Activated CD8-positive, alpha-beta memory T cell treated with anti-CD3 and anti-CD28 coated beads, Interleukin-2, amount 50 U/mL, for 1 hour (primary cell): Measurements from ENCODE around the gene DCLRE1B.

Experiments used
- DNase-seq: peaks from one replicate; pipeline ENCODE4 v3.0.0-alpha.2; 2020; ENCODE audit errors: extremely low read depth

The DCLRE1B gene

DNA sequence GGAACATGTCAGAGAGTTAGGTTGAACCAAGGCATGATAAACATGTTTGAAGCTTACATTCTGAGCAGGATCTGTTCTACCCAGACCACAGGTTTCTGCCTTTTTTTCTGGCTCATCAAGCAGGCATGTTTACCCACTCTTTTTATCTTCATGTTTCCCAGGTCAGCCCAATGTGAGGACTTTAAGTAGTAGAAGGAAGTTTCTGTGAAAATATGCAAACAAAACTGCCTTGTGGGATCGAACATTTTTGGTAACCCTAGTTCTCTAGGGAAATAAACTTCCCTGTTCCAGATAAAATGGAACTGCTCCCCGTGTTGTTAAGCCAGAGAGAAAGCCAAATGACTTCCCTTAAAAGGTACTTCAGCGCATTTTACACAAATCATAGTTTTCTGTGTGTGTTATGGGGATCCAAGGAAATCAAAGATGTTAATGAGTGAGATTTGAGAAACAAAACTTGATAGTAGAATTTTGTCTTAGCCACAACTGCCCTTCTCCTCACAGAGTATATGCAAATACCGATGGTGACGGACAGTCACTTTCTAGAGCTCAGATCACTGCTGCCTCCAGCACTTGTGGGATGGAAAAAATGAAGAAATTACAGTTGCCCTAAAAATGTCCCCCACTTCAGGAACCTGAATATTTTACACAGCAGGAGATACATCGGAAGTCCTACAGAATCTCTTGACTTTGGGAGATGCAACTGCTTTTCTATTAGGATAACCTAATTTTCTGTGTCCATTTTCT is 23.2 kb downstream of the DCLRE1B start:
- DNase-seq = no peak

DNA sequence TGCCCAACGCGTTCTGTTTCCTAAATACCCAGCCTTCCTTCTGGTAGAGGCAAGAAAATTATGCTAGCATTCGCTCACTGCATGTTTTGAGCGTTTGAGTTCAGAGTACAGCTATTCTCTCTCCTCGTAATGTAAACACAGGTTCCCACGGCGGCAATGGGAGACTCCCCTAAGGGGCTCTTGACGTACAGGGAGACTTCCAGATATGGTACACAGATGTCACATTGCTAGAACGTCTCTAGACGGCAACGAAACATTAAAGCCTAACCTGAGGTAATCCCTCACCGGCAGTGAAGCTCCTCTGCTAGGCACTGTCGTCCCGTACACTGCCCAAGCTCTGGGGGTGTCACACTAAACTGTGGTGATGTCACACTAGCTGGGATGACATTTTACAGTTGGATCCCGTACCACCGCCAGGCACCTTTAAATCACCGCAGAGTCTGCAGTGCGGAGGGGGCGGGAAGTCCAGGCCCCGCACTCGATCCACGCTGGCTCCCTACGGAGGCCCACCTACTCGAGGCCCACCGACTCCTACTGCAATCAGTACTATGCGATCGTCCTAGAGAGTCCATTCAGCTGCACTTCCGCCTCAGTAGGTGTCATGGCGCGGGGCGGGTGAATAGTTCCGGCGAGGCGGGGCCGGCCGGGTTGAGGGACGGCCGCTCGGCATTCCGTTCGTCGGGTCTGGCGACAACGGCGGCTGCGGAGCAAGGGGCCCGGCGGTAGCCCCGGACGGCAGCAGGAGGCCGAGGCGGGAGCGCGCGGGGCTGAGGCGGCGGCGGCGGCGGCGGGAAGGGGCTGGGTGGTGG is 24.0 kb downstream of the DCLRE1B start, which contains the start of gene HIPK1:
TSS of gene HIPK1 (plus strand) at position 384 of the 809 bp plus-strand sequence.
- peak; percentile 84 for DNase-seq

DNA sequence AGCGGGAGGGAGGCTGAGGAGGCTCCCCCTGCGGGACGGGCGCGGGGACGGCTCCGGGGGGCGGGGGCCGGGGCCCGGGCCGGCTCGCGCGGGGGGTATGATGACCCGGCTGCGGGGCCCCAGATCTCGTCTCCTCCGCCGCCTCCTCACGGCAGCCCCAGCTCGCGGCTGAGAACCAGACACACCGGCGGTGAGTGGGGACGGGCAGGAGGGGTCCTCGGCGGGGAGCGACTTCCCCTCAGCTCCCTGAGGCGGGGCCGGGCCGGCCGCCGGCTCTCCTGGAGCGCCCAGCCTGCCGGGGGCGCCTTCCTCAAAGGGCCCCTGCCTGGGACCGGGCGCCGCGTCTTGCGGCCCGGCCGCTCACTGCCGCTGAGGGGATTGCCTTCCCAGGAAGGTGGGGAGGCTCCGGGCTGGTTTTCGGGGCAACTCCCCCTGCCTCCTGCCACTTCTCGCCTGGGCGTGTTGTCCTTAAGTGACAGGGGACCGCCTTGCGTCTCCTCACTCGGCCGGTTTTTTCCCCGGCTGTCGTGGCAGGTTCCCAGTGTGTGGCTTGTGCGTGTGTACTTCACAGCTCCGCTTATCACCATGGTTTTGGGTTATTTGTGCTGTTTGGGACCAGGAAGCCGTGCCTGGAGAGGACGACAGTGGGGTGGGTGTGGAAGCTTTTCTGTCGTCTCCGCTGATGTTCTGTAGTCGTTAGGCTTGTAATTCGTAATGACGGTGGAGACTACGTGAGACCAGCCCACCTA is 24.8 kb downstream of the DCLRE1B start:
- peak; percentile 72 for DNase-seq

DNA sequence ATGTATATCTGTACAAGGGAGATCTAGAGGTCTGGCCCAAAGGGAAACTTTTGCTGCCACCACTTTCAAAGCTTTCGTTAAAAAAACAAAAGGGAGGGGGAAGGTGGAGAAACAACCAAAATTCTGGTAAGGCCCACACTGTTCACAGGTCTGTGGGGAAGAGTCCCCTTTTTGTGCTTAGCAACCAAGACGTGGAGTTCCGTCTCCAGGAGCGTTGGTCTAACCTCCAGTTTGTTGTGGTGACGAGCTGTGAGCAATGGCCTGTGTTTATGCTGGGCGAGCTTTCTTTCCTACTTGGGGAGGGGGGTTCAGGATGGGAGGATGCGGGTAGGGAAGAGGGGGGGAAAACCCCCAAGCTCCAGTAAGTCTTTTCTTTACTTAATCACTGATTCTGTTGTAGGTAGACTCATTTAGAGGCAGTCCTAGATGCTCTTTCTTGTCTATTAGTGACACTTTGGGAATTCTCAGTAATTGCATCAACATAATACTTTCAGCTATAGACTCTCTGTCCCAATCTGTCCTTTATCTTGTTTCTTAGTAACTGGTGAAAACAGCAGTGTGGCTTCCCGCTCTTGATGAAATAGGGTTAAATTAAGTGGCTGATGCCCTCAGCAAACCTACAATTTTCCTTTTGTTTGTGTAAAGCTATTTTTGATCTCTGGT is 25.5 kb downstream of the DCLRE1B start:
- peak; percentile 78 for DNase-seq

DNA sequence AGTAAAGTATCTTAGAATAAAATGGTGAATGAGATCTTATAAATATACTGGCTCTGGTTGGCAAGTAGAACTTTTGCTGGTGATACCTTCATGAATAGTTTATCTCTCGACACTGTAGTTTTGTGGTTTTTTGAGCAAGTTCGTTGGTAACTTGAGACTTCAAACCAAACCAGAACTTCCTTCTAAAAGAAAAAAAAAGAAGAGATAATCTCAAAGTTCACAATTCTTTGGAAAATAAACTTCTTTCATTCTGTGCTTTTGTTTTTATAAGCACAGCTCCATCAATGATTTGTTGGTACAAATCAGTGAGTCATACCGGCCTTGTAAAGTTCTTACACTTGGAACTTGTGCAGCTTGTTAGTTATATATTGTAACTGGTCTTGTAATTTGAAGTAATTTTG is 26.3 kb downstream of the DCLRE1B start:
- DNase-seq = no peak

DNA sequence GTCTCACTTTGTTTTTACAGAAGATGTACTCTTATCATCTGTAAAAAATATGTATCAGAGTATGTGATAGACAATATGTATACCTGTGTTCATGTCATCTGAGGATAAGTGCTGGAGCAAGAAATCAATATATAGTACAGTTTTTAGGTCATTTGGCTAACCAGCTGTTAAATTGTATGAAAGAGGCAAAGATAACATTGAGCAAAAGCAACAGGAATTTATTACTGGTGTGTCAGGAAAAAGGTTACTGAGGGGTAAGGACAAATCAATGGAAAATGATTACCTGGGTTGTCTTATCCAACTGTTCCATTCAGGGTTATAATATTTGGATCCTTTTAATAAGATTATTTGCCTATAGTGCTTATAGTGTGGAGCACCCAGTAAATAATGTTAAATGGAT is 28.9 kb downstream of the DCLRE1B start:
- DNase-seq = no peak

DNA sequence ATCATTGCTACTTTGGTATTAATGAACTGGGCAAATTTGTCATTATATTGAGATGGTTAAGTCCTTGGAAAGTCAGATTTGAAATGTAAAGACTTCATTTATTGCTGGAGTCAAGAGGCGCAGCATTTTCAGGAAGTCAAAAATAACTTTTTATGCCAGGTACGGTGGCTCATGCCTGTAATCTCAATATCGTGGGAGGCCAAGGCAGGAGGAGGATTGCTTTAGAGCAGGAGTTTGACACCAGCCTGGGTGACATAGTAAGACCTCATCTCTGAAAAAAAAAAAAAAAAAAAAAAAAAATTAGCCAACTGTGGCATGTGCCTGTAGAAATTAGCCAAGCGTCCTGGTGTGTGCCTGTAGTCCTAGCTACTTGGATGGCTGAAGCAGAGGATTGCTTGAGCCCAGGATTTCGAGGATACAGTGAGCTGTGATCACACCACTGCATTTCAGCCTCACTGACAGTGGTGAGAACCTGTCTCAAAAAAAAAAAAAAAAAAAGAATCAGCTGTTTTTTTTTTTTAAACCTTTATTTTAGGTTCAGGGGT is 29.5 kb downstream of the DCLRE1B start:
- no peak for DNase-seq

DNA sequence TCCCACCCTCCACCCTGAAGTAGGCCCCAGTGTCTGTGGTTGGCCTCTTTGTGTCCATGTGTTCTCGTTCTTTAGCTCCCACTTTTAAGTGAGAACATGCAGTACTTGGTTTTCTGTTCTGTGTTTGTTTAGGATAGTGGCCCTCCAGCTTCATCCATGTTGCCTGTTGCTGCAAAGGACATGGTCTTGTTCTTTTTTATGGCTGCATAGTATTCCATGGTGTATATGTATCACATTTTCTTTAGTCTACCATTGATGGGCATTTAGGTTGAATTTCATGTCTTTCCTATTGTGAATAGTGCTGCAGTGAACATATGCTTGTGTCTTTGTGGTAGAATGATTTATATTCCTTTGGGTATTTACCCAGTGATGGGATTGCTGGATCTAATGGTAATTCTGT is 30.1 kb downstream of the DCLRE1B start:
- DNase-seq = no peak

DNA sequence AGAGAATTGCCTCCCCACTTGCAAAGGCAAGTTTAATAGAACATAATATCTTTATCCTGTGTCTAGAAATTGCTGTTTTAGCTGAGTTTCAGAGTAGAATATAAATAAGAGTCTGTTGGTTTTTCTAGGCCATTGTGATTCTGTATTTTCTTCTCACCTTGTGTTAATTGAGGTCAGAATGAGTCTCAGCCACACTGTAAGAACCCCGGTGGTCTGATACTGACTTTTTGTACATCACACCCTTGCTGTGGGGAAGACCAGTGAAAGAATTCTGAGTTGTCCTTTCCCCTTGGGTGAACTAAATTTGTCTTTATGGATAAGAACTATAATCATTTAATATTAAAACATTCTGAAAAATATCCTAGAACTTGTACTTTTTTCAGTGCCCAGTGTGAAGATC is 30.8 kb downstream of the DCLRE1B start:
- no peak for DNase-seq

DNA sequence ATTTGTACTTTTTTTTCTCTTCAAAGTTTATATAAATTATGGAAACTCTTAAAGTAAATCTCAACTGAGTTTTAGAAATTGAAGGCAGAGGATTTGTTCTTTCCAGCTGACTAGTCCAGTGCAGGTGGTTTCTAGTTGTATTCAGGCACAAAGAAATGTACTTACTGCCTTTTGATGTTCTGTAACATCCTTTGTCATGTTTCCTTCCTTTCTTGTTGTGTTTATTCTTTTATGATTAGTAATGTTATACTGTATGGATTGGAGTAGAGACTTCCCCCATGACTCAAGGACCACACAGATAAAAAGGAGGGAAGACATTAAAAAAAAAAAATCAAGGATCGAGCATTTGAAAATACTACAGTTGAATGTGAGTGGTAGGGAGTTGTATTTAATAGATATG is 32.0 kb downstream of the DCLRE1B start:
- DNase-seq = no peak

DNA sequence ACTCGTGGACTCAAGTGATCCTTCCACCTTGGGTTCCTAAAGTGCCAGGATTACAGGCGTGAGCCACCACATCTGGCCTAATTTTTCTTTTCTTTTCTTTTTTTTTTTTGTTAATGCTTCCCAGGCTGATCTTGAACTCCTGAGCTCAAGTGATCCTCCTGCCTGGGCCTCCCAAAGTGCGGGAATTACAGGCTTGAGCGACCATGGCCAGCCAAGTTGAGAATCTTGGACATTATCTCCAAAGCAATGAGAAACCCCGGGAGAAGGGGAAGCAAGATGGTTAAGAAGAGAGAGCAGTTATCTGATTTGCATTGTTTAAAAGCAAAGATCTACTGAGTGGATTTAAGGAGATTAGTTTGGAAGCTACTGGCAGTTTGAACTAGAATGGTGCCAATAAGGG is 33.1 kb downstream of the DCLRE1B start:
- no peak for DNase-seq

DNA sequence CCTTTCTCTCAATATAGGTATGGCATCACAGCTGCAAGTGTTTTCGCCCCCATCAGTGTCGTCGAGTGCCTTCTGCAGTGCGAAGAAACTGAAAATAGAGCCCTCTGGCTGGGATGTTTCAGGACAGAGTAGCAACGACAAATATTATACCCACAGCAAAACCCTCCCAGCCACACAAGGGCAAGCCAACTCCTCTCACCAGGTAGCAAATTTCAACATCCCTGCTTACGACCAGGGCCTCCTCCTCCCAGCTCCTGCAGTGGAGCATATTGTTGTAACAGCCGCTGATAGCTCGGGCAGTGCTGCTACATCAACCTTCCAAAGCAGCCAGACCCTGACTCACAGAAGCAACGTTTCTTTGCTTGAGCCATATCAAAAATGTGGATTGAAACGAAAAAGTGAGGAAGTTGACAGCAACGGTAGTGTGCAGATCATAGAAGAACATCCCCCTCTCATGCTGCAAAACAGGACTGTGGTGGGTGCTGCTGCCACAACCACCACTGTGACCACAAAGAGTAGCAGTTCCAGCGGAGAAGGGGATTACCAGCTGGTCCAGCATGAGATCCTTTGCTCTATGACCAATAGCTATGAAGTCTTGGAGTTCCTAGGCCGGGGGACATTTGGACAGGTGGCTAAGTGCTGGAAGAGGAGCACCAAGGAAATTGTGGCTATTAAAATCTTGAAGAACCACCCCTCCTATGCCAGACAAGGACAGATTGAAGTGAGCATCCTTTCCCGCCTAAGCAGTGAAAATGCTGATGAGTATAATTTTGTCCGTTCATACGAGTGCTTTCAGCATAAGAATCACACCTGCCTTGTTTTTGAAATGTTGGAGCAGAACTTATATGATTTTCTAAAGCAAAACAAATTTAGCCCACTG is 35.5 kb downstream of the DCLRE1B start:
- DNase-seq = no peak

DNA sequence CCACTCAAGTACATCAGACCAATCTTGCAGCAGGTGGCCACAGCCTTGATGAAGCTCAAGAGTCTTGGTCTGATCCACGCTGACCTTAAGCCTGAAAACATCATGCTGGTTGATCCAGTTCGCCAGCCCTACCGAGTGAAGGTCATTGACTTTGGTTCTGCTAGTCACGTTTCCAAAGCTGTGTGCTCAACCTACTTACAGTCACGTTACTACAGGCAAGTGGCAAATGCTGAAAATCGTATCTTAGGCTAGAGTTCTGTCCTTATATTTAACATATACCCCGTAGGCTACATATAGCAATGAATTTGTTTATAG is 36.1 kb downstream of the DCLRE1B start:
- no peak for DNase-seq

DNA sequence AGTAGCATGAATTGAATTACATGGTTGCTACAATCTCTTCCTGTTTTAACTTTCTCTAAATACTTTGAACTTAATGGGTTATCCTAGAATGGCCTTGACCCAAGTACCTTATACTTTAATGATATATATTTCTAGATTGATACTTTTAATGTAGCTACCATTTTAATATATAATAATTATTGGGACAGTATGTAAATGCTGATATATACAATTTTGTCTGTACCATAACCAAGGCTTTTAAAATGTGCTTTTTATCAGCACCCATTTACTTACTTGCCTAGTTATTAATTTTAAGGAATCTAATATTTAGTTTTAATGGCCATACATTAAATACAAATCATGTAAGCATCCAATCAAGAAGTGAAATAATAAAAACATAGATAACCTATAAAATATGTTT is 37.4 kb downstream of the DCLRE1B start:
- no peak for DNase-seq

DNA sequence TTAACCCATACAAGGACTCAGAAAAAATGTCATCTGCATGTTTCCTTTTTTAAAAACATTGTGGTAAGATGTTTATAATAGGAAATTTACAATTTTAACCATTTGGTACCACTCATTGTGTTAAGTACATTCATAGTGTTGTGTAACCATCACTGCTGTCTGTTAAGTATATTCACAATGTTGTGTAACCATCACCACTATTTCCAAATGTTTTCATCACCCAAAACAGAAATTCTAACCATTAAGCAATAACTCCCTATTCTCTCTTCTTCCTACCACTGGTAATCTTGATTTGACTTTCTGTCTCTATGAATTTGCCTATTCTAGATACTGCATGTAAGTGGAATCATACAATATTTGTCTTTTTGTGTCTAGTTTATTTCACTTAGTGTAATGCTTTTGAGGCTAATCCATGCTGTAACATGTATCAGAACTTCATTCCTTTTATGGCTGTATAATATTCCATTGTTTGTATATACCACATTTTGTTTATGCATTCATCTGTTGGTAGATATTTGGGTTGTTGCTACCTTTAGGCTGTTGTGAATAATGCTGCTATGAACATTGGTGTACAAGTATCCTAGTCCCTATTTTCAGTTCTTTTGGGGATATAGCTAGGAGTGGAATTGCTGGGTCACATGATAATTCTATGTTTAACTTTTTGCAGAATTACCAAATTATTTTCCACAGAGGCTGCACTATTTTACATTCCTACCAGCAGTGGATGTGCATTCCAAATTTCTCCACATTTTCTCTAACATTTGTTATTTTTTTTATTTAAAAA is 38.1 kb downstream of the DCLRE1B start:
- DNase-seq = no peak

DNA sequence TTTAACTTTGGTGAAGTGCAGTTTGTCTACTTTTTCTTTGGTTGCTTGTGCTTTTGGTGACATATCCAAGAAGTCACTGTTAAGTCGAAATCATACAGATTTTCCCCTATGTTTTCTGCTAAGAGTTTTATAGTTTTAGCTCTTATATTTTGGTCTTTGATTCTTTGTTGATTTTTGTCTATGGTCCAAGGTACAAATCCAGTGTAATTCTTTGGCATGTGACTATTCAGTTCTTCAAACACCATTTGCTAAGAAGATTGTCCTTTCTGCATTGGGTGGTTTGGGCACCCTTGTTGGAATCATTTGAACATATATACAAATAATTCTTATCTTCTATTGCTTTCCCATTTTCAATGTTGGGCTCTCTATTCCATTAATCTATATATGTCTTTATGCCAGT is 40.2 kb downstream of the DCLRE1B start:
- DNase-seq = no peak

DNA sequence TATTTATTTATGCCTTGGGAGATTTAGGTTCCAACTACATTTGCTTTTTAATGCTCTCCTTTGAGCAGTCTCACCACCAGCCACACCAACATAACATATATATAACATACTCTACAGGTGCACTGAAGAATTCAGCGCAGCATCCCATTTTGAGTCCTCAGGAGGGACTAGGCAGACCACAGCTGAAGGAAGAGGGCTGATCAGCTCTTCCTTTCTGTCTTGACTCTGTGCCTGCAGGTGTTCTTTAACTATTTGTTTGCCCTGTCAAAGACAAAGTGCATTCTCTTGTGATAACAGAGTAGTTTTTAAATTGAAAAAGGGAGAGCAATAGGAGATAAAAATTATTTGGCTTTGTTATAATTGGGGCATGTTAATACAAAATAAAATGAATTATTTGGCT is 41.0 kb downstream of the DCLRE1B start:
- DNase-seq = no peak

DNA sequence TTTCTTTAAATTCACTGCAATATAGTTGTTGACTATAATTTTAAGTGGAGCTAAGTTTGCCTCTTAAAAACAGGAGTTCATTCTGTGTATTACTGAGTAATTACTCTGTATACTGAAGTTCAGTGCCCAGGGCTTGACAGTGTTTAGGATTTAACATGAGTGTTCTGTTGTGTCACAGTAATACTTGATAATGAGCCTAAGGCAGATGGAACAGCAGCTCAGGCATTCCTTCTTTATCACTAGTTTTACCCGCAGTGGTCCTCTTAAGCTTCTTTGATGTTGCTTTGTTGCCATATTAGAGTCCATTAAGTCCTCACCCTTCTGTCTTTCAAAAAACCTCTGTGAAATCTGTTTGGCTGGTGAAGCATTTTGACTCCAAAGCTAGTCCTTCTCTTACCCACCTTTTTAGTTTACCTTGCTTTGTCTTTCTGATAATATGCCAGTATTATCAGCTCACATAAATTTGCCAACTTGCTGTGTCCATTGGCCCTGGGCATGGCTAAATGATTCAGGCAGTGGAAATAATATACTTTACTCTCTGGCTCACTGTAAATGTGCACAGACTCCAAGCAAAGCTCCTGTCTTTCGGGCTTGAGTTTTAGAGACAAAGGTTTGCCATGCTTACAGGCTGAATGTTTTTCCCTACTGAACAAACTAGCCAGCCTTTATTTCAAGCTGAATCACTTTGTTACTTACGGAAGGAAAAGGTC is 41.7 kb downstream of the DCLRE1B start:
- no peak for DNase-seq

DNA sequence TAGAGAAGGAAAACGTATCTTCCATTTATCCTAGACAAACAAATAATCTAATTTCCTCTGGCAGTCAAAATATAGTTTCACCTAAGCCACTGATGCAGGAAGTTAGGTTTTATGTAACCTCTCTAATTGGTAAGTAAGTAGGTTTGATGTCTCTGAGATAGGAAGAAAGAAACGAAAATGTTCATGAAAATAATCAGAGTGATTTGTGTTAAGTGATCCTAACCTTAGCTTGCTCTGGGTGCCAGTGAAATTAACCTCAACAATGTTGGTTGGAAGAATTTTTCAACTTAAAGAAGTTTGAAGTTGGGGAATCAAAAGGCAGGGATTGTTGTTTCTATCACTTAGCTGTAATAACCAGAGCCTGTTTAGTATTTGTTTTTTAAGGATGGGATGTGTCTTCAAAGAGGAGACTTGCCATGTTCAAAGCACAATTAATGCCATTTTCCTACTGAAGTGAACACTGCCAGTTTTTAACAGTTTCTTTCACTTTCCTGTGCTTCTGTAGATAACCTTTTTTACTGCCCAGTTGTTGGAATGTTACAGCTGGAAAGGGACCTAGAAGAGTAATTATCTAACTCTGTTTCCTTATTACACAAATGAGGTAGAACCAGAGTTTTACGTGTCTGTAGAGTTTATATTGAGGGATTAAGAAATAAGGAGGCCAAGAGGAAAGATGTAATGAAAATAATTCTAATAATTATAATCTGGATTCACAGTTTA is 42.4 kb downstream of the DCLRE1B start:
- no peak for DNase-seq
